GM18858 (cell line): ENCODE data around the gene PPP1R7.

Experiments used
- ATAC-seq: cut with Tn5 transposase; IDR thresholded peaks from one replicate; pipeline ENCODE4 v1.9.1; 2021; ENCODE audit not compliant: unreplicated experiment

Gene PPP1R7

GRCh38 chr2:241208058-241208457, 57.8 kb downstream of the PPP1R7 start:
- no peak for ATAC-seq

- ATAC-seq, result no peak
Measured at GRCh38 chr2:241209271-241209670, 59.0 kb downstream of the PPP1R7 start.

GRCh38 chr2:241211276-241211675, 61.0 kb downstream of the PPP1R7 start:
- no peak for ATAC-seq

GRCh38 chr2:241213041-241213440, 62.8 kb downstream of the PPP1R7 start:
- no peak for ATAC-seq

GRCh38 chr2:241213567-241213966, 63.3 kb downstream of the PPP1R7 start:
- ATAC-seq, result no peak

- ATAC-seq, result no peak
Measured at GRCh38 chr2:241214209-241214608, 63.9 kb downstream of the PPP1R7 start.

- ATAC-seq, result no peak
Measured at GRCh38 chr2:241214766-241215165, 64.5 kb downstream of the PPP1R7 start.

GRCh38 chr2:241215421-241215820, 65.2 kb downstream of the PPP1R7 start:
- no peak for ATAC-seq

- no peak for ATAC-seq
Measured at GRCh38 chr2:241216211-241216761, 66.0 kb downstream of the PPP1R7 start.

- no peak for ATAC-seq
Measured at GRCh38 chr2:241217320-241218031, 67.2 kb downstream of the PPP1R7 start.

- no peak for ATAC-seq
Measured at GRCh38 chr2:241218131-241219029, 68.1 kb downstream of the PPP1R7 start.

- no peak for ATAC-seq
Measured at GRCh38 chr2:241219030-241219382, 68.7 kb downstream of the PPP1R7 start.

- no peak for ATAC-seq
Measured at GRCh38 chr2:241219856-241220356, 69.6 kb downstream of the PPP1R7 start.

GRCh38 chr2:241223211-241224017, 73.1 kb downstream of the PPP1R7 start:
- no peak for ATAC-seq

GRCh38 chr2:241224018-241224850, 74.0 kb downstream of the PPP1R7 start:
- ATAC-seq, result no peak

- ATAC-seq, result no peak
Measured at GRCh38 chr2:241224851-241225438, 74.7 kb downstream of the PPP1R7 start.

GRCh38 chr2:241225545-241225944, 75.3 kb downstream of the PPP1R7 start:
- no peak for ATAC-seq

- ATAC-seq, result no peak
Measured at GRCh38 chr2:241225983-241226382, 75.7 kb downstream of the PPP1R7 start.

GRCh38 chr2:241226723-241227572, 76.7 kb downstream of the PPP1R7 start:
- no peak for ATAC-seq
